Heart right ventricle (tissue), 16 donors: ENCODE results near the gene GGCT. TPM values are rescaled to one million over a fixed set of nuclear protein-coding genes. Genes with fewer than 3 reads are reported as not detected.

ENCODE experiments used
- ATAC-seq, 8 donors: fragments of 200-7000 bp; cut with Tn5 transposase; one replicate each; pipeline ENCODE4 v1.9.1; 2020; ENCODE audit warnings: mild to moderate bottlenecking in 8 of 8, moderate library complexity in 8 of 8, moderate number of reproducible peaks in 1 of 8
- DNase-seq, 2 donors: peaks; one replicate each; pipeline ENCODE4 v3.0.0-alpha.2; 2020
- H3K27ac ChIP-seq, 10 donors: fragments of 200-600 bp; sonication (generic) in 2 of 10; one replicate each; pipeline versions ENCODE4 v1.5.0 to v1.8.0; 2020 to 2022; ENCODE audit warnings: mild to moderate bottlenecking in 3 of 10
- H3K27me3 ChIP-seq, 7 donors: fragments of 200-600 bp; one replicate each; pipeline ENCODE4 v1.8.0; 2021 to 2022; ENCODE audit warnings: mild to moderate bottlenecking in 2 of 7
- H3K36me3 ChIP-seq, 9 donors: fragments of 200-600 bp; sonication (generic) in 1 of 9; one replicate each; pipeline versions ENCODE4 v1.5.0 to v1.8.0; 2020 to 2022; ENCODE audit warnings: mild to moderate bottlenecking in 2 of 9
- H3K4me1 ChIP-seq, 9 donors: fragments of 200-600 bp; sonication (generic) in 1 of 9; one replicate each; pipeline versions ENCODE4 v1.5.0 to v1.8.0; 2020 to 2022; ENCODE audit warnings: mild to moderate bottlenecking in 4 of 9
- H3K4me3 ChIP-seq, 10 donors: fragments of 200-600 bp; sonication (generic) in 2 of 10; one replicate each; pipeline versions ENCODE4 v1.5.0 to v1.8.0; 2020 to 2022; ENCODE audit warnings: mild to moderate bottlenecking in 7 of 10, moderate library complexity in 2 of 10
- H3K9me3 ChIP-seq, 11 donors: fragments of 200-600 bp in 10 of 11; sonication (generic) in 2 of 11; one replicate each; pipeline versions ENCODE4 v1.5.0 to v1.8.0; 2013 to 2022; ENCODE audit warnings: mild to moderate bottlenecking in 2 of 11, control low read depth in 1 of 11, moderate library complexity in 1 of 11
- CTCF ChIP-seq, 9 donors: fragments of 200-600 bp; sonication (generic) in 2 of 9; IDR thresholded peaks; one replicate each; pipeline versions ENCODE4 v1.5.0 to v1.8.0; 2021 to 2022; ENCODE audit warnings: antibody characterized with exemption in 9 of 9, mild to moderate bottlenecking in 5 of 9, moderate library complexity in 1 of 9
- WGBS, 2 donors: extraction: QIAGEN DNeasy Blood & Tissue Kit; methylation state at CpG; one replicate each; pipeline ENCODE4 v1.1.7; 2013; ENCODE audit warnings: inconsistent platforms in 1 of 2; 5-methylcytosine and 5-hydroxymethylcytosine counted together
- intact Hi-C, 10 donors: fragments of 100-400 bp; cut with DNase I; formaldehyde crosslinking; loops; one replicate each; pipeline versions ENCODE4 v1.11.1 to v1.14.2; 2022
- polyA plus RNA-seq, 2 donors: library from polyadenylated mRNA; stranded (reverse); fragments of 200-250 nt; gene quantifications; one replicate each; pipeline ENCODE4 v1.2.3, GENCODE V29; 2013
- total RNA-seq, 10 donors: library from RNA; stranded (reverse); fragmentation: NEBNext Ultra II Directional in 3 of 10; extraction: Animal tissue kit (Norgen Biotek cat#: 25700) in 3 of 10; gene quantifications; one replicate each; pipeline versions ENCODE4 v1.2.1 to v1.2.4, GENCODE V29; 2021 to 2023
- donor health status: Arrhythmogenic right ventricular cardiomyopathy.
- donor health status: ischemic (EF 13 %, LVEDD 7.1; RV severe dilation, severe dysfunction).
- donor health status: healthy with polysubstance abuse.
- donor health status: DM: no; HTN: yes; CAD: no.
- donor health status: DM: no; HTN: no; CAD: no.
- donor health status: ischemic (EF 25% LVEDD 6.9; RV normal size, moderate dysfunction).
- donor health status: ischemic (EF 25% LVEDD 5.7; RV mildly dilated, moderate dysfunction).
- donor health status: healthy.
- donor health status: DM: yes; HTN: yes; CAD: no.
- donor health status: Ischemic cardiomyopathy.
- donor health status: ischemic (EF 35%, LVEDD 5.7; RV mildly dilated, moderate dysfunction).
- donor health status: nonischemic (EF 11% LVEDD 7.7; RV severe dilation, severe dysfunction).
- donor health status: DM: yes; HTN: yes; CAD: no.
- donor health status: PGD.
- donor health status: ischemic (EF 29% LVEDD 5.4; RV normal size, mild dysfunction).
- donor health status: nonischemic (EF 23%, LVEDD 6.1; RV moderate dilation, normal function).

Gene GGCT
- total and polyA plus RNA-seq, 12 donors = 13.8 to 54.2 (median 18.7) TPM

DNA sequence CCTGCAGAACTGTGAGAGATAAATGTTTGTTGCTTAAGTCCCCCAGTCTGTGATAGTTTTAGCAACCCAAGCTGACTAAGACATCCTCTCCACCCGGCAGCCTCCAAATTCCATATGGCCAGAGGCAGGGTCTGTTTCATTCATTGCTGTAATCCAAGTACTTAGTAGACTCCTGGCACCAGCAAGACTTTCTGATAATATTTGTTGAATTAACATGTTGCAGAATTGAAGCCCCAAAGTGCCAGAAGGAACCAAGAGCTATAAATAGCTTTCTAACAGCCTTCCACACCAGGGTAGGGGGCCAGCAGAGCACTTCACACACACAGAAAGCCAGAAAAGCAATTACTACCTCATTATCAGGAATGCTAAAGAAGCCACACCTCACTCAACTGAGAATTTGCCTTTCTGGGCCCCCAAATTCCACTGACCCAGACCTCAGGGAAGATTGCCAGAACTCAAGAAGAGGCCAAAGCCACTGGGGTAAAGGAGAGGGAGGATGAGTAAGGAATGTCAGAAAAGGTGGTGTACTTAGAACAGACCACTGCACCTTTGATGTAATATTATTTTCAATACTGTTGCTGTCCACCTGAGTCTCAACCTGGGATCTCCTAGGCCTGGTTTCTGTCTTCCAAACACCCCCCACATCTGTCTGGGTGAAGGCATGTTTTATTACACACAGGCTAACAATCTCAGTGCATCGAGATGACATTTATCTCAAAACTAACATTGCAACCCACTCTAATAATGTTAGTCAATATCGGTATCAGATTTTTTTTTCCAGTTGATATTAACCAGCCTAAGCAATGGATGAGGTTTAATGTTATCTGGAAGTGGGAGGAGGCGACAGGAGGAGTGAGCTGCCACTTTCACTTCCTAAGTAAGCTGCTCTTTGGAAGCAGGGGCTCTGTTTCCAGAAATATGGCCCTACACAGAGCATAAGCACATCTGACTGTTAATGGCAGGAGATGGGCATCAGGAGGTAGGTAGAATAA lies 31.5 kb downstream of the GGCT start:
- intact Hi-C loops = loop anchor here in 2 of 10 donors (5.0 to 10.0 kb wide), 2 partner anchors 34 to 188 kb away; partner anchors contain the start of gene ZNRF2 (in 1 of the 2)
- Histone ChIP-seq H3K36me3 (peaks cover 0 to 5% (median 0%) of the 10 kb centered on the region in 9 donors), H3K27ac (peak overlapping the region in 8 of 10 donors; percentile 18 to 99 (median 87)), H3K4me3 (no peak overlapping the region), H3K27me3 (no peaks in the 10 kb centered on the region), H3K9me3 (no peaks in the 10 kb centered on the region), H3K4me1 (peaks cover 42 to 99% (median 97%) of the 10 kb centered on the region in 9 donors)
- ATAC-seq = no peak
- no peak for DNase-seq
- WGBS, 2 donors = 32 to 44% methylated on average over 4 of the region's 4 CpGs
- TF ChIP-seq CTCF (IDR thresholded peaks at IDR 0.05) = no peak

- peaks cover 0 to 5% (median 0%) of the 10 kb centered on the region in 9 donors for H3K36me3 ChIP-seq
- H3K27ac ChIP-seq = peak overlapping the region in 9 of 10 donors; percentile 8 to 99 (median 87)
- WGBS, 2 donors = 55 to 67% methylated on average over 4 of the region's 4 CpGs
- H3K4me3 ChIP-seq = no peak overlapping the region
- intact Hi-C loops = loop anchor here in 2 of 10 donors (5.0 to 10.0 kb wide), 2 partner anchors 35 to 187 kb away; partner anchors contain the start of gene ZNRF2 (in 1 of the 2)
- H3K9me3 ChIP-seq = no peaks in the 10 kb centered on the region
- DNase-seq (no peak), ATAC-seq (no peak)
- H3K4me1 ChIP-seq = peaks cover 42 to 100% (median 94%) of the 10 kb centered on the region in 9 donors
- no peak for TF ChIP-seq CTCF (IDR thresholded peaks at IDR 0.05)
- H3K27me3 ChIP-seq = no peaks in the 10 kb centered on the region
Observed at GRCh38 chr7:30472081-30472783, 32.4 kb downstream of the GGCT start.

- peak in 4 of 8 donors; percentile 2 to 18 (median 9) for ATAC-seq
- H3K4me3 ChIP-seq = peak overlapping the region in 1 of 10 donors; percentile 0
- peaks cover 33 to 100% (median 89%) of the 10 kb centered on the region in 9 donors for H3K4me1 ChIP-seq
- WGBS, 2 donors = 17 to 20% methylated on average over 2 of the region's 2 CpGs
- peaks cover 0 to 5% (median 0%) of the 10 kb centered on the region in 9 donors for H3K36me3 ChIP-seq
- H3K9me3 ChIP-seq = no peaks in the 10 kb centered on the region
- TF ChIP-seq CTCF (IDR thresholded peaks at IDR 0.05) = no peak
- DNase-seq = no peak
- intact Hi-C loops = loop anchor here in 2 of 10 donors (5.0 to 10.0 kb wide), 2 partner anchors 36 to 186 kb away; partner anchors contain the start of gene ZNRF2 (in 1 of the 2)
- no peaks in the 10 kb centered on the region for H3K27me3 ChIP-seq
- peak overlapping the region; percentile 59 to 99 (median 86) for H3K27ac ChIP-seq
Observed at GRCh38 chr7:30471205-30471604, 33.4 kb downstream of the GGCT start.

DNA sequence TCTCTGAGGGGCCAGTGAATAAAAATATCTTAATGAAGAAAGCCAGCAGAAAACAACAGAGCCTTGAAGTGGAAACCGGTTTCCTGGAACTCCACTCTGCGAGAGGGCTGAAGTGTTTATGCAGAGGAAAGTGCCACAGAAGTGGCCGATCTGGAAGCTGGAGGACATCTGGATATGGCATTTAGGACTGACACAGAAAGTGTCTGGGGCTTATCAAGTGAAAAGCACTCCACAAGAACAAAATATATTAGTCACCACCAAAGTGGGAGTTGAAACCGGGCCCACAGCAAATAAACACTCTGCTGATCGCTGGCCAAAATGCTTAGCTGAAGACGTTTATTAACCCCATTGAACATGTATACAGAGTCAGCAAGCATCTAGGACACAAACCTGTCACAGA lies 33.9 kb downstream of the GGCT start:
- no peaks in the 10 kb centered on the region for H3K27me3 ChIP-seq
- DNase-seq (peak in 1 of 2 donors; percentile 76), ATAC-seq (peak; percentile 25 to 80 (median 68))
- peak overlapping the region in 3 of 10 donors; percentile 11 to 23 (median 15) for H3K4me3 ChIP-seq
- intact Hi-C loops = loop anchor here in 2 of 10 donors (5.0 to 10.0 kb wide), 2 partner anchors 37 to 186 kb away; partner anchors contain the start of gene ZNRF2 (in 1 of the 2)
- no peak for TF ChIP-seq CTCF (IDR thresholded peaks at IDR 0.05)
- peaks cover 36 to 100% (median 89%) of the 10 kb centered on the region in 9 donors for H3K4me1 ChIP-seq
- H3K36me3 ChIP-seq = peaks cover 0 to 5% (median 0%) of the 10 kb centered on the region in 9 donors
- no peaks in the 10 kb centered on the region for H3K9me3 ChIP-seq
- WGBS, 2 donors = 3 to 7% methylated on average over 6 of the region's 6 CpGs
- peak overlapping the region; percentile 59 to 99 (median 86) for H3K27ac ChIP-seq
